Neural progenitor cell (in vitro differentiated cells): ENCODE data around the gene ARF1.

Experiments used
- EZH2phosphoT487 ChIP-seq: fragments of 200-600 bp; sonication (generic); IDR thresholded peaks from 2 replicates; pipeline ENCODE4 v1.6.1; 2017; ENCODE audit warnings: antibody characterized with exemption
- TF ChIP-seq, protein P1 (sequence below): fragments of 200-600 bp; sonication (generic); IDR thresholded peaks from 2 replicates; pipeline ENCODE4 v1.5.1; 2017; ENCODE audit warnings: antibody characterized with exemption, mild to moderate bottlenecking

DNA sequence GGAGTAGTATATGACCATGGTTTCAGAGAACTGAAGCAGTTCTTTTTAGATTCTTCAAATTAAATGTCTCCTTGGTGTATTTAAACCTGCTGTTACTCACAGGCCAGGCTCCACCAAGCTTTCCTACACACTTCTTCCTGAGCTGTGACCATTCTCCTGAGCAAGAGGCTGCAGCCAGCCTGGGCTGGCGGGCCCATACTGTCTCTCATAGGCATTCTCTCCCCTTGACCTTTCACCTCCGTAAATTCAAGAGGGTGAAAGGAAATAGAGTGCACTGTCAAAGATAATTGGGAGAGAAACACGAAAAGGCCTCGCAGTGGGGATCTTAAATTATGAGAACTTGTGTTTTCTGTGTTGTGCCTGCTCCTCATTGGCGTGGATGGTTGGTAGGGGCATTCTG is 2.3 kb downstream of the ARF1 start:
- TF ChIP-seq, protein P1, sequence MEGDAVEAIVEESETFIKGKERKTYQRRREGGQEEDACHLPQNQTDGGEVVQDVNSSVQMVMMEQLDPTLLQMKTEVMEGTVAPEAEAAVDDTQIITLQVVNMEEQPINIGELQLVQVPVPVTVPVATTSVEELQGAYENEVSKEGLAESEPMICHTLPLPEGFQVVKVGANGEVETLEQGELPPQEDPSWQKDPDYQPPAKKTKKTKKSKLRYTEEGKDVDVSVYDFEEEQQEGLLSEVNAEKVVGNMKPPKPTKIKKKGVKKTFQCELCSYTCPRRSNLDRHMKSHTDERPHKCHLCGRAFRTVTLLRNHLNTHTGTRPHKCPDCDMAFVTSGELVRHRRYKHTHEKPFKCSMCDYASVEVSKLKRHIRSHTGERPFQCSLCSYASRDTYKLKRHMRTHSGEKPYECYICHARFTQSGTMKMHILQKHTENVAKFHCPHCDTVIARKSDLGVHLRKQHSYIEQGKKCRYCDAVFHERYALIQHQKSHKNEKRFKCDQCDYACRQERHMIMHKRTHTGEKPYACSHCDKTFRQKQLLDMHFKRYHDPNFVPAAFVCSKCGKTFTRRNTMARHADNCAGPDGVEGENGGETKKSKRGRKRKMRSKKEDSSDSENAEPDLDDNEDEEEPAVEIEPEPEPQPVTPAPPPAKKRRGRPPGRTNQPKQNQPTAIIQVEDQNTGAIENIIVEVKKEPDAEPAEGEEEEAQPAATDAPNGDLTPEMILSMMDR: no peak
- TF ChIP-seq EZH2phosphoT487: no peak
